K562 (cell line): ENCODE results near the gene TXNL1. TPM values are rescaled to one million over a fixed set of nuclear protein-coding genes. Genes with fewer than 3 reads are reported as not detected.

Experiments
- ATAC-seq: fragments of 200-7000 bp; cut with Tn5 transposase; 3 replicates; pipeline ENCODE4 v1.9.1; 2020; ENCODE audit warnings: moderate library complexity
- BruUV-seq: library from RNA; stranded (reverse); fragments of 400-500 nt; replicated peaks from 2 replicates; lab custom pipeline; 2021; lab: Mats Ljungman, UMichigan
- CTCF ChIA-PET: fragments of 300-600 bp; formaldehyde crosslinking; extraction: SDS; loops from one replicate; lab custom pipeline; 2021; ENCODE audit warnings: low intra/inter-chr PET ratio; lab: Yijun Ruan, JAX
- POLR2A ChIA-PET: fragments of 300-600, 350-650 bp; sonication (Branson Sonifier 250); formaldehyde crosslinking; extraction: SDS; loops from one replicate; lab custom pipeline; 2021; ENCODE audit warnings: antibody characterized with exemption, inconsistent platforms; lab: Yijun Ruan, JAX
- DNase-seq, 4 experiments: peaks; one replicate each; pipeline versions ENCODE4 v3.0.0 to v3.0.0-alpha.2; 2011 to 2018; ENCODE audit warnings: low spot score in 3 of 4, mixed read lengths in 3 of 4; ENCODE audit errors: extremely low read depth in 1 of 4
- FAIRE-seq: peaks from 2 replicates; lab custom pipeline; 2011; peaks lifted over from hg19 to GRCh38; lab: Jason Lieb, UNC
- H2AFZ ChIP-seq: 2 replicates; pipeline ENCODE4 v1.6.0; 2011; ENCODE audit warnings: low read depth, low read length, control low read depth, inconsistent platforms
- H3K27ac ChIP-seq: fragments of 200-600 bp; 3 replicates; pipeline ENCODE4 v1.8.0; 2011; ENCODE audit warnings: low read depth, mild to moderate bottlenecking, control low read depth, inconsistent platforms, low read length, moderate library complexity, mixed read lengths; ENCODE audit errors: extremely low read depth
- H3K27me3 ChIP-seq, 2 experiments: fragments of 300-600 bp in 1 of 2; 2 replicates in 1 of 2; 3 replicates in 1 of 2; pipeline versions ENCODE4 v1.6.0 to v1.8.0; 2011; ENCODE audit warnings: inconsistent platforms in 2 of 2, low read length in 2 of 2, mild to moderate bottlenecking in 1 of 2, mixed read lengths in 1 of 2, moderate library complexity in 1 of 2; ENCODE audit not compliant: control insufficient read depth in 2 of 2, insufficient read depth in 2 of 2
- H3K36me3 ChIP-seq: fragments of 300-600 bp; 3 replicates; pipeline ENCODE4 v1.8.0; 2011; ENCODE audit warnings: mild to moderate bottlenecking, low read length, inconsistent platforms; ENCODE audit not compliant: control insufficient read depth, insufficient read depth
- H3K4me1 ChIP-seq, 2 experiments: fragments of 200-600 bp in 1 of 2; replicated peaks in 1 of 2; 2 replicates in 1 of 2; 3 replicates in 1 of 2; pipeline versions ENCODE4 v1.5.1 to v1.8.0; 2011; ENCODE audit warnings: inconsistent platforms in 2 of 2, low read length in 2 of 2, mild to moderate bottlenecking in 1 of 2, mixed read lengths in 1 of 2, moderate library complexity in 1 of 2; ENCODE audit not compliant: control insufficient read depth in 2 of 2, insufficient read depth in 2 of 2
- H3K4me2 ChIP-seq: 2 replicates; pipeline ENCODE4 v1.6.1; 2011; ENCODE audit warnings: low read length, control low read depth, inconsistent platforms, mixed read lengths; ENCODE audit not compliant: insufficient read depth
- H3K4me3 ChIP-seq: fragments of 200-600 bp; sonication (generic), shearing (Covaris generic); 2 replicates; pipeline ENCODE4 v1.5.1; 2016; ENCODE audit warnings: control low read depth, inconsistent platforms
- H3K79me2 ChIP-seq: fragments of 200-600 bp; 3 replicates; pipeline ENCODE4 v1.8.0; 2011; ENCODE audit warnings: low read length, inconsistent platforms; ENCODE audit not compliant: control insufficient read depth, insufficient read depth
- H3K9ac ChIP-seq, 2 experiments: 2 replicates each; pipeline versions ENCODE4 v1.6.0 to v1.6.1; 2011; ENCODE audit warnings: low read depth in 2 of 2, low read length in 2 of 2, control low read depth in 1 of 2, inconsistent platforms in 1 of 2, mild to moderate bottlenecking in 1 of 2, mixed read lengths in 1 of 2; ENCODE audit not compliant: insufficient read depth in 1 of 2
- H3K9me1 ChIP-seq: one replicate; pipeline ENCODE4 v1.6.0; 2011; ENCODE audit warnings: inconsistent platforms, mild to moderate bottlenecking, low read length, moderate library complexity; ENCODE audit not compliant: control insufficient read depth, insufficient read depth
- H3K9me3 ChIP-seq: replicated peaks from 2 replicates; pipeline ENCODE4 v1.5.1; 2011; ENCODE audit warnings: low read depth, low read length, inconsistent platforms; ENCODE audit not compliant: control insufficient read depth, insufficient read depth
- H4K20me1 ChIP-seq: replicated peaks from 2 replicates; pipeline ENCODE4 v1.6.1; 2011; ENCODE audit warnings: low read length, inconsistent platforms, mixed read lengths; ENCODE audit not compliant: control insufficient read depth, insufficient read depth
- BCL6 ChIP-seq: fragments of 250-450 bp; sonication (Bioruptor Pico); IDR thresholded peaks from 2 replicates; pipeline ENCODE4 v1.4.0; 2020
- EP300 ChIP-seq: IDR thresholded peaks from 2 replicates; pipeline ENCODE4 v1.6.1; 2012; ENCODE audit warnings: low read length, improper control_type of control experiment
- FOSL1 ChIP-seq: fragments of 200-800 bp; sonication (Bioruptor generic); conservative IDR thresholded peaks from 2 replicates; pipeline ENCODE4 v1.6.1; 2016; ENCODE audit warnings: missing genetic modification characterization, missing compliant biosample characterization
- HMBOX1 ChIP-seq: sonication (generic); IDR thresholded peaks from 2 replicates; pipeline ENCODE4 v1.6.1; 2016
- JUND ChIP-seq, 2 experiments: IDR thresholded peaks; 2 replicates in 1 of 2; 3 replicates in 1 of 2; pipeline ENCODE4 v1.6.1; 2011; ENCODE audit warnings: borderline replicate concordance in 2 of 2, low read depth in 2 of 2, low read length in 2 of 2, improper control_type of control experiment in 1 of 2, missing biosample characterization in 1 of 2, missing genetic modification characterization in 1 of 2, missing genetic modification reagents in 1 of 2
- KDM4B ChIP-seq, 2 experiments: fragments of 450-650 bp in 1 of 2; sonication (generic) in 1 of 2; IDR thresholded peaks; 2 replicates each; pipeline ENCODE4 v1.6.1; 2016 to 2017; ENCODE audit warnings: borderline replicate concordance in 2 of 2, antibody characterized with exemption in 1 of 2, low read depth in 1 of 2, mild to moderate bottlenecking in 1 of 2
- NR4A1 ChIP-seq, 2 experiments: fragments of 250-450 bp in 1 of 2; fragments of 450-650 bp in 1 of 2; sonication (Bioruptor Pico) in 1 of 2; IDR thresholded peaks; 2 replicates each; pipeline versions ENCODE4 v1.4.0 to v1.6.1; 2016 to 2020; ENCODE audit warnings: mild to moderate bottlenecking in 2 of 2, missing compliant biosample characterization in 1 of 2, missing genetic modification characterization in 1 of 2, moderate library complexity in 1 of 2
- NUFIP1 ChIP-seq: fragments of 450-650 bp; IDR thresholded peaks from 2 replicates; pipeline ENCODE4 v1.6.1; 2018; ENCODE audit not compliant: partially characterized antibody
- RBM15 ChIP-seq: fragments of 200-400 bp; formaldehyde crosslinking; IDR thresholded peaks from 2 replicates; pipeline ENCODE4 v1.6.1; 2018; ENCODE audit warnings: mild to moderate bottlenecking, low read length, moderate library complexity; ENCODE audit not compliant: insufficient read depth
- ZBTB11 ChIP-seq, 3 experiments: fragments of 200-800 bp in 1 of 3; fragments of 250-450 bp in 1 of 3; fragments of 450-650 bp in 1 of 3; sonication (Bioruptor Pico) in 1 of 3; sonication (Bioruptor generic) in 1 of 3; formaldehyde crosslinking in 1 of 3; IDR thresholded peaks; 2 replicates each; pipeline versions ENCODE4 v1.6.1 to v1.8.0; 2016 to 2022; ENCODE audit warnings: mild to moderate bottlenecking in 2 of 3, missing genetic modification characterization in 2 of 3, missing compliant biosample characterization in 1 of 3, moderate library complexity in 1 of 3
- ZNF174 ChIP-seq: fragments of 250-450 bp; sonication (Bioruptor Pico); IDR thresholded peaks from 2 replicates; pipeline ENCODE4 v1.4.0; 2020; ENCODE audit warnings: mild to moderate bottlenecking
- WGBS: fragments of 100-300 bp; shearing (Covaris generic); methylation state at CpG from one replicate; pipeline ENCODE4 v1.1.6; 2016; ENCODE audit warnings: low coverage, mixed read lengths; ENCODE audit not compliant: insufficient coverage; ENCODE audit errors: missing lambda C conversion rate; 5-methylcytosine and 5-hydroxymethylcytosine counted together
- in situ Hi-C: fragments of 300-500 bp; cut with MboI; formaldehyde crosslinking; loops from 4 replicates; pipeline ENCODE4 v1.15.0; 2018; ENCODE audit warnings: inconsistent platforms, mixed read lengths
- intact Hi-C: fragments of 100-400 bp; cut with micrococcal nuclease; formaldehyde crosslinking; loops from 2 replicates; pipeline ENCODE4 v1.14.2; 2022
- polyA plus RNA-seq, 8 experiments: library from polyadenylated mRNA; depleted of rRNA in 4 of 8; stranded (reverse) in 5 of 8; unstranded in 3 of 8; fragments of >200 nt; fragmentation: Nextera tagmentation in 2 of 8; fragmentation: Illumina TruSeq in 1 of 8; extraction: Ambion mirVana in 2 of 8; extraction: Trizol in 1 of 8; gene quantifications; 2 replicates each; pipeline versions ENCODE4 v1.2.1 to v1.2.3, GENCODE V29; 2011 to 2014; ENCODE audit warnings: inconsistent platforms in 1 of 8, missing spikeins in 1 of 8
- total RNA-seq, 7 experiments: library from RNA; depleted of rRNA in 6 of 7; stranded (reverse); fragments of >200 nt in 6 of 7; fragmentation: Illumina TruSeq in 2 of 7; extraction: Trizol in 2 of 7; gene quantifications; 2 replicates each; pipeline versions ENCODE4 v1.2.1 to v1.2.3, GENCODE V29; 2011 to 2021; ENCODE audit warnings: low replicate concordance in 1 of 7

Gene TXNL1
- total and polyA plus RNA-seq, 9 of the 15 experiments (the other 6 are each of a cell fraction or from before 2014, with no cell fraction given) = 45.4 to 103 (median 65.7) TPM

- H3K9me1 ChIP-seq = no peaks in the 10 kb centered on the region
- no peak for DNase-seq
- CTCF ChIA-PET = no interaction called here
- in situ Hi-C loops = no loop called here
- no peak overlapping the region for H3K4me2 ChIP-seq
- no peak overlapping the region for H3K27ac ChIP-seq
- TF ChIP-seq ZBTB11 (CRISPR knock-in tag; IDR thresholded peaks at IDR 0.05) = no peak
- TF ChIP-seq JUND (IDR thresholded peaks at IDR 0.05; ENCODE audit: borderline replicate concordance, low read depth, low read length) = no peak
- no peak for TF ChIP-seq JUND (tag; IDR thresholded peaks at IDR 0.05; ENCODE audit: borderline replicate concordance, low read depth, low read length)
- TF ChIP-seq NUFIP1 = no peak
- no peak for TF ChIP-seq RBM15
- TF ChIP-seq BCL6 (CRISPR knock-in tag) = no peak
- no peak for TF ChIP-seq HMBOX1
- no peak for TF ChIP-seq KDM4B (IDR thresholded peaks at IDR 0.05; ENCODE audit: borderline replicate concordance in 2 of 2, low read depth in 1 of 2)
- TF ChIP-seq NR4A1 (CRISPR knock-in tag; IDR thresholded peaks at IDR 0.05) = no peak
- no peak for TF ChIP-seq NR4A1 (tag; IDR thresholded peaks at IDR 0.05)
- no peak for TF ChIP-seq ZNF174 (CRISPR knock-in tag)
- no peak for TF ChIP-seq FOSL1
- TF ChIP-seq EP300 = no peak
- TF ChIP-seq, all 486 proteins: peak for 0
- BruUV-seq = no TSS peak
- no peak for FAIRE-seq
- Histone ChIP-seq H2AFZ (no peak overlapping the region), H3K79me2 (peaks cover 3% of the 10 kb centered on the region; the same call in 1 of the 3 replicates), H3K27me3 (no peaks in the 10 kb centered on the region), H3K4me3 (no peak overlapping the region), H3K36me3 (peaks cover 71% of the 10 kb centered on the region), H3K9me3 (no peaks in the 10 kb centered on the region), H3K4me1 (no peaks in the 10 kb centered on the region), H3K9ac (no peak overlapping the region), H4K20me1 (no peaks in the 10 kb centered on the region)
- intact Hi-C loops = no loop called here
- POLR2A ChIA-PET = interaction anchor here (1.4 to 1.7 kb wide), 2 partner anchors 9 to 16 kb away, joined by 5 read pairs; no protein-coding TSS in a partner anchor
- 64% methylated on average over 5 of the region's 7 CpGs for WGBS
- ATAC-seq = no peak; the same call in 2 of the 3 replicates
Measured at GRCh38 chr18:56615738-56616520, 22.5 kb downstream of the TXNL1 start.
